Astrocyte (in vitro differentiated cells and primary cell): Measurements from ENCODE around the gene ATXN10.

ENCODE experiments used
- CTCF ChIP-seq: IDR thresholded peaks from 2 replicates; pipeline ENCODE4 v1.5.1; 2011; ENCODE audit warnings: low read depth, mild to moderate bottlenecking, inconsistent platforms, low read length, moderate library complexity; ENCODE audit not compliant: insufficient read depth
- EZH2 ChIP-seq: IDR thresholded peaks from 2 replicates; pipeline ENCODE4 v1.6.1; 2012; ENCODE audit warnings: mild to moderate bottlenecking, low read length, inconsistent platforms; ENCODE audit not compliant: insufficient read depth

- TF ChIP-seq CTCF (no peak), EZH2 (no peak)
Measured at GRCh38 chr22:45893516-45893915, 221.9 kb downstream of the ATXN10 start.
